Medulla oblongata (tissue), 1 donor: ENCODE results near the gene AOPEP.
A peak's percentile ranks its signal among the peaks of the same experiment; 100 is the strongest.

Experiments used
- DNase-seq: peaks from one replicate; pipeline ENCODE4 v3.0.0-alpha.2; 2015; ENCODE audit errors: extremely low spot score

Gene AOPEP

GRCh38 chr9:95094002-95094401 lies 367.5 kb downstream of the AOPEP start:
- DNase-seq = no peak

DNA sequence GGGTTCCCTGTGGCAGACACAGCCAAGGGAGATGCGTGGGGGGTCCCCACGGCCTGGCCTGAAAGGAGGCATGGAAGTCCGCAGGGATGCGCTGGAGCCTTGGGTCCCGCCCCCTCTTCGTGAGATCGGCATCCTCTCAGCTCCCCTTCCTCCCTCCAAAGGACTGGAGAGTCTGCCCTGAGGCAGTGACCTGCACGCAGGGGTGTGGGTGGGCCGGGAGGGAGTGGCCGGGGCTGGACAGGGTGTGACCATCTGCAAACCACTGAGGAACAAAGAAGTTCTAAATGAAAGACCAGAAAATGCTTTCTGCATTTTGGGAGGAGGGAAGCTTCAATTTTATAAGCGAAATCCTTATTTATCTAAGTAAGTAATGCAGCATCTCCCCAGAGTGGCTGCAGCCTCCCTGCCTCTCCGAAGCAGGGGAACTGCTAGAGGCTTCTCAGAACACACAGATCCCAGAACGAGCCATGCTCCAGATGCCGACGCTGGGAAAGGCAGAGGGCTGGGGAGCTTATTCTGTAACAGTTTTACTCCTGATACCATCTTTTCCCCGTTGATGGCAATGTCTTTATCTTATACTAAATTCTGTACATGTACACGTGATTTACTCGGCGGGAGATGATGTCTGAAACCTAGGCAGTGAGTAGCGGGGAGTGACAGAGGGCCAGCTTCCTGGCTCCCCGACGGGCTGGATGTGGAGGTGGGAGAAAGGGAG lies 369.3 kb downstream of the AOPEP start:
- DNase-seq = no peak

DNA sequence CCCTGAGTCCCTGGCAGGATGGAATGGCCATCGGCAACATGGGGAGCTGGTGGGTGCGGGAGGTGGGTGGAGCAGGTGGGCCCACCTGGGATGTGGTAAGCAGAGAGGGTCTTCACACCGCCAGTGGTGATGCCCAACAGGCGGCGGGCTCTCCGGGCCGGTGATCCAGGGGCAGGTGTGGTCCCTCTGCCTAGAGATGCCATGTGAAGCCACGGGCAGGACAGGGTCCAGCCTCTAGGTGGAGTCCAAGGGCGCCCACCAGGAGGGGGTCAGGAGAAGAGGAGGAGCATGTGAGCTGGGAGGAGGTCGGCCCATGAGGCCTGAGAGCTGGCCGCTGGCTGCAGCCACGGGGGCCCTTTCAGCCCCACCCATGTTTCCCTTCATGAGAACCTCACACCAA lies 369.9 kb downstream of the AOPEP start:
- no peak for DNase-seq

DNA sequence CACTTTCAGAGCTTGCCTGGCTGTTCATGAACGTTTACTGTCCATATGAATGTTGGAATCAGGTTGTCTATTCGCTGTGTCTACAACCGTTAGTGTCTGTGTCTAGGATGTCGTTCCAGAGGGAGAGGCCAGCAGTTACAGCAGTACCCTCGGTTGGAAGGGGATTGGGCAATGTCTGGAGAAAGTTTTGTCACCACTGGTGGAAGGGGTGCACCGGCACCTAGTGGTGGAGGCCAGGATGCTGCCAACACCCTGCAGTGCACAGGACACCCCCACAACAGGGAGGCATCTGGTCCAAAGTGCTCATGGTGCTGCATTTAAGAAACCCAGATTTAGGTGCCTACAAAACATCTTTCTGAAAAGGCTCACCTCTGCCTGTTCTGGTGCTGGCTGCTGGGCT lies 370.3 kb downstream of the AOPEP start:
- DNase-seq = no peak

DNA sequence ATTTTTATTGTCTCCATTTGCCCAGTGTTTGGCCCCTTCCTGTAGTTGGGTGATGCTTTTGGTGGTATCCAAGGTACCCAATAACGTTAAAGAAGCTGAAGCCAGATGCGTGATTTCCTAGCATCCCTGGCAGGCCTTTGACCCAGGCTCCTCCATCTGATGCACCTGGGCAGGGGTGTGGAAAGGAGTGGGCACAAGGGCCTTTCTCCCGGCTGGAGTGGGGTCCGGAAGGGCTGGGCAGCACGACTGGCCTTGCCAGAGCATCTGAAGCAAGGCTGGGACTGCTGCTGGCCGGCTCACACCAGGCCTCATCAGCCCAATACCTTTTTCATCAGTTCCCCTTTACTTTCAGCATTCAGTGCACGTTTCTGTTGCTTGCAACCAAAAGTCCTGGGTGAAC lies 370.8 kb downstream of the AOPEP start:
- no peak for DNase-seq

GRCh38 chr9:95098391-95098921 lies 372.0 kb downstream of the AOPEP start:
- no peak for DNase-seq

- no peak for DNase-seq
Observed at GRCh38 chr9:95099321-95100070, 373.0 kb downstream of the AOPEP start.

- DNase-seq = no peak
Observed at GRCh38 chr9:95100071-95100627, 373.6 kb downstream of the AOPEP start.

- DNase-seq = no peak
Observed at GRCh38 chr9:95101326-95101725, 374.8 kb downstream of the AOPEP start.

DNA sequence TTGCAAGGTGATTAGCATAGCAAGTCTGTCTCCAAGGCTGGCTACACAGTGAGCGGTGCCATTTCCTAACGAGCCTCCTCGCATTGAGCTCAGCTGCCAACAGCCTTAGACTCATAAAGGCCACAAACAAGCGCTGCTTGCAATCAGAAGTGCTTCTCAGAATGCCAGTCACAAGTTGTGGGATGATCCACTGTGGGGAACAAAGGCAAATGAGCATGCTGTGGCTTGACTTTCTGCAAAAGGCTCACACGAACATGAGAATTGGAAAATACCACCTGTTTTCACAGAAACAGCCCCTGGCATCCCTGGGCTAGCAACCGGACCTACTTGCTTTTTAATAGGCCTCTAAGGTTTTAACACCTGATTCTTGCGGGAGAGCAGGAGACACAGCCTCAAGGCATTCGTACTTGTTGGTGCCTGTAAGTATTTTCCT lies 375.5 kb downstream of the AOPEP start:
- peak; percentile 93 for DNase-seq

GRCh38 chr9:95102572-95102971 lies 376.1 kb downstream of the AOPEP start:
- peak; percentile 25 for DNase-seq

GRCh38 chr9:95103281-95103771 lies 376.8 kb downstream of the AOPEP start:
- peak; percentile 26 for DNase-seq

DNA sequence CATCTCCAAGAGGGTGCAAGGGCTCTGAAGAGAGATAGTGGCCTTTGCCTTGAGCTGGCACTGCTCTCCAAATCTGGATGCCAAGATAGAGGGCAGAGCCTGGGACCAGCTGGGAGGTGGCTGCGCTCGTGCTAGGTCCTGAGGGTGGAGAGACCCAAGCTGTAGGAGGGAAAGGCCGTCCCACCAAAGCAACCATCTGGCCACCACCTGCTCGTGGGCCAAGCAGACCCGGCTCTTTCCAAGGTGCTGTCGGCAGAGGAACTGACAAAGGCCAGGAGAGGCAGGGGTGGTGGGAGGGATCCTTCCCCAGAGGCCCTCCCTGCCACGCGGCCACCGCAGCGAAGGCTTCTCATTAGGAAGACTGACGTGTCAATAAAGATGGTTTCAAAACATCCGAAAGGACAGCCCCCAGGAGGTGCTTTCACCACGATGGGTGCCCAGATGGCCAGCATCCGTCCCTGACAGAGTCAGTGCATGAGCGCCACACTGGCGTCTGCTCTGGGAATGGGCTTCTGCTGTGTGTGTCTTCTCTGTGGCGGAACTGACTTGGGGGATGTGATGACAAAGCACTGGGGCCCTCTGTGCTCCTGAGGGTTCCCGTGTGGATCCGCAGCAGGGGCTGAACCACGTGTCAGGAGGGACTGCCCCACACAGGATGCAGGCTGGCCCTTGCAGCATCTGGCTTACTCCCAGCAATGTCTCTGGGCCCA lies 377.5 kb downstream of the AOPEP start:
- DNase-seq = peak; percentile 24

- DNase-seq = no peak
Observed at GRCh38 chr9:95104581-95104960, 378.1 kb downstream of the AOPEP start.

- no peak for DNase-seq
Observed at GRCh38 chr9:95104980-95105379, 378.5 kb downstream of the AOPEP start.

- DNase-seq = peak; percentile 21
Observed at GRCh38 chr9:95105519-95106287, 379.2 kb downstream of the AOPEP start.

DNA sequence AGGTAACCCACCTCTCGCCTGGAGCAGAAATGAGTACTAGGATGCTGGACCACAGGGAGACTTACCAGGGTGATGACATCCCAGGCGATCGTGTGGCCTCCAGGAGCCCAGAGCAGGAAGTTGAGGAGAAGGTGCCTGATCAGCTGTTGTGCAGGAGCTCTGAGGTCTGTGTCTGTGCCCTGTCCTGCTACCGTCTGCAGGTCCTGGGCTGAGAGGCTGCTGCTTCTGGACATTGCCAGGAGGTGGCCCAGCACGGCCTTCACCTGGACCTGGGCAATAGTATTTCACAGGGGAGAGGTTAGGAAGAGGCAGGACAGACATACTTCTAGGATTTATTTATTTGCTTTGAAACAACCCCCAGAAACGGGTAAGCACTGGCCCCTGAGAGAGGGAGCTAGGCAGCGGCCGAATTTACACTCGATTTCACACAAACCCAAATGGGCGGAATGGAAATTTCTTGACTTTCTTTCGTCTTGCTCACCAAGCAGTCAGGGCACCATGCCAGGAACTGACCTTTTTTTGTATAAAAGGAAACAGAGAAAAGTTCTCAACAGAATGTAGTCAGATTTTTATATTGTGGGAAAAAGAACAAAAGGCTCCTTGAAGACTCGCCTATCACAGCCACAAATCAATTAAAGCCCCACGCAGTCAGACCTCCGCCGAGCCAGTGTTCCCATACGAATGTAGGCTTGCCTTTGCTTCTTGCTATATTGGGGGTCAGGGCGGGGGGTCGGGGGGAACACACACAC lies 380.7 kb downstream of the AOPEP start:
- peak; percentile 80 for DNase-seq

DNA sequence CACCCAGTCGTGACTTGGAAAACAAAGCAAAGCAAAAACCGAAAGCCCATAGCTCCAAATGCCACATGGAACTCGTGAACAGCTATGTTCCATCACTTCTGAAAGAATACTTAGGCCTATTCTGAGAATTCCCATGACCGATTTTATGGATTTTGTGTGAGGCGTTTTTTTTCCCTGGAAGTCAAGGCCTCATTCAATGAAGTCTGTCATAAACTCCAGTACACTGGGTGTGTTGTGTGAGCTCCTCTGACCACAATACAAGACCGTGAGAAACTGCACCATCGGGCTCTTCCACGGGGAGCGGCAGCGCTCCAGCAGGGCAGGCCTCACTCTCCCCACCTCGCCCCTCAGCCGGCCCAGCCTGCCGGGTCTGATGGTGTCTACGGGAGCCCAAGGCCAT lies 381.5 kb downstream of the AOPEP start:
- peak; percentile 77 for DNase-seq

GRCh38 chr9:95108777-95109176 lies 382.3 kb downstream of the AOPEP start:
- DNase-seq = no peak

GRCh38 chr9:95109456-95109855 lies 383.0 kb downstream of the AOPEP start:
- DNase-seq = no peak
